Measurements from ENCODE around the gene SIN3A. TPM values are rescaled to one million over a fixed set of nuclear protein-coding genes. Genes with fewer than 3 reads are reported as not detected.
"Not testable (repeated sequence)": the region's sequence is repeated elsewhere in the genome, so short reads cannot be mapped to it uniquely, and the experiment has no call there.

Gene SIN3A
- total RNA-seq, 1 experiment from 2014 or later: 107 TPM

DNA sequence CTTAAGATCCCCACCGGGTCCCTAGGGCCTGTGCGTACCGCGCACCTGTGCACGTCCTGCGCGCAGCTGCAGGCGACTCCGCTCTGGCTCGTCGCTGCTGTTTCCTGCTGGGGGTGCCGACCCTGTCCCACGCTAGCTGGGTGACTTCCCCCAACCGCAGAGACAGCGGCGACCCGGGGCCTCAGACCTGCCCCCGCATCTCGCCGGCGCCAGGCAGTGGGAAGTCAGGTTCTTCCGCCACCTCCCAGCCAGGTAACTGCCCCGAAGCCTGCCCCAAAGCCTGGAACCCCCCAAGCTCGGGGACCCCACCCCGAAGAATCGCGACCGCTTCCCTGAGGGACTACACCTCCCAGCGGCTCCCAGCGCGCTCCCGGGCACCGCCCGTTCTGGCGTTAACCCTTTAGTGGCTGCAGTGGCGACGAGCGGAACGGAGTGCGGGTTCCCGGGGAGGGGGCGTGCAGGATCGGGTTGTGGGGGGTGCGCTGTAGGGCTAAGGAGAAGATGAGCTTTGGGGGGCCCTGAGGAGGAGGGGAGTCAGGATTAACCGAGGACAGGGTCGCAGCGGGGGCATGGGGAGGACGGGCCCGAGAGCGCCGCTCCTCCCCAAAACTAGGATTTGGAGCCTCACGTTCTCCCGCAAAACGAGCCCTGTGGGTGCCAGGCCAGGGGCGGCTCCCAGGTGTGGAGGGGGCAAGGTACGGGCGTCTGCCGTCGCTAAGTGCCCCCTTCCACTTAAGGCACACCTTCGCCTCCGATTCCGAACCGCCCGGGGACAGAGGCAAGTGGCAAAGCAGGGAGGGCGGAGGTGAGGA is 104.1 kb downstream of the SIN3A start:
- DNase-seq (ENCODE audit: low read depth, low spot score): no peak
- peak overlapping the region; percentile 48 for H3K27ac ChIP-seq (ENCODE audit: low read length)
- H3K9me3 ChIP-seq (ENCODE audit: control insufficient read depth, insufficient read depth, low read depth, low read length): no peaks in the 10 kb centered on the region
- peak; percentile 66 for ATAC-seq
- peak overlapping the region; percentile 52 to 67 for H3K4me3 ChIP-seq (ENCODE audit: low read depth in 2 of 2, low read length in 2 of 2)
- ChIA-PET CTCF (interaction anchor here (0.6 to 0.7 kb wide), 2 partner anchors 105 to 317 kb away, joined by 3 to 4 read pairs; no protein-coding TSS in a partner anchor), POLR2A (interaction anchor here (0.6 kb wide), 1 partner anchor 88 kb away, joined by 3 read pairs; no protein-coding TSS in a partner anchor)
- H3K4me1 ChIP-seq (ENCODE audit: control insufficient read depth, insufficient read depth, low read length): no peaks in the 10 kb centered on the region
- TF ChIP-seq, protein P1, sequence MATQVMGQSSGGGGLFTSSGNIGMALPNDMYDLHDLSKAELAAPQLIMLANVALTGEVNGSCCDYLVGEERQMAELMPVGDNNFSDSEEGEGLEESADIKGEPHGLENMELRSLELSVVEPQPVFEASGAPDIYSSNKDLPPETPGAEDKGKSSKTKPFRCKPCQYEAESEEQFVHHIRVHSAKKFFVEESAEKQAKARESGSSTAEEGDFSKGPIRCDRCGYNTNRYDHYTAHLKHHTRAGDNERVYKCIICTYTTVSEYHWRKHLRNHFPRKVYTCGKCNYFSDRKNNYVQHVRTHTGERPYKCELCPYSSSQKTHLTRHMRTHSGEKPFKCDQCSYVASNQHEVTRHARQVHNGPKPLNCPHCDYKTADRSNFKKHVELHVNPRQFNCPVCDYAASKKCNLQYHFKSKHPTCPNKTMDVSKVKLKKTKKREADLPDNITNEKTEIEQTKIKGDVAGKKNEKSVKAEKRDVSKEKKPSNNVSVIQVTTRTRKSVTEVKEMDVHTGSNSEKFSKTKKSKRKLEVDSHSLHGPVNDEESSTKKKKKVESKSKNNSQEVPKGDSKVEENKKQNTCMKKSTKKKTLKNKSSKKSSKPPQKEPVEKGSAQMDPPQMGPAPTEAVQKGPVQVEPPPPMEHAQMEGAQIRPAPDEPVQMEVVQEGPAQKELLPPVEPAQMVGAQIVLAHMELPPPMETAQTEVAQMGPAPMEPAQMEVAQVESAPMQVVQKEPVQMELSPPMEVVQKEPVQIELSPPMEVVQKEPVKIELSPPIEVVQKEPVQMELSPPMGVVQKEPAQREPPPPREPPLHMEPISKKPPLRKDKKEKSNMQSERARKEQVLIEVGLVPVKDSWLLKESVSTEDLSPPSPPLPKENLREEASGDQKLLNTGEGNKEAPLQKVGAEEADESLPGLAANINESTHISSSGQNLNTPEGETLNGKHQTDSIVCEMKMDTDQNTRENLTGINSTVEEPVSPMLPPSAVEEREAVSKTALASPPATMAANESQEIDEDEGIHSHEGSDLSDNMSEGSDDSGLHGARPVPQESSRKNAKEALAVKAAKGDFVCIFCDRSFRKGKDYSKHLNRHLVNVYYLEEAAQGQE (IDR thresholded peaks at IDR 0.05; ENCODE audit: insufficient read depth in 1 of 2, low read depth in 2 of 2, low read length in 1 of 2): no peak
- no peak for TF ChIP-seq POLR2AphosphoS5 (IDR thresholded peaks at IDR 0.05; ENCODE audit: low read depth, low read length)
- H3K27me3 ChIP-seq (ENCODE audit: control insufficient read depth, insufficient read depth, low read length): no peaks in the 10 kb centered on the region
- intact Hi-C loops (cut with micrococcal nuclease; ENCODE audit: unreplicated experiment) (no loop called here), in situ Hi-C loops (cut with HindIII; ENCODE audit: low pct_unique_long_range_greater_than_20kb, low sequenced_read_pairs) (no loop called here)
- H3K36me3 ChIP-seq (ENCODE audit: control insufficient read depth, insufficient read depth, low read length): no peaks in the 10 kb centered on the region
- BruUV-seq (replicated peaks): no TSS peak

DNA sequence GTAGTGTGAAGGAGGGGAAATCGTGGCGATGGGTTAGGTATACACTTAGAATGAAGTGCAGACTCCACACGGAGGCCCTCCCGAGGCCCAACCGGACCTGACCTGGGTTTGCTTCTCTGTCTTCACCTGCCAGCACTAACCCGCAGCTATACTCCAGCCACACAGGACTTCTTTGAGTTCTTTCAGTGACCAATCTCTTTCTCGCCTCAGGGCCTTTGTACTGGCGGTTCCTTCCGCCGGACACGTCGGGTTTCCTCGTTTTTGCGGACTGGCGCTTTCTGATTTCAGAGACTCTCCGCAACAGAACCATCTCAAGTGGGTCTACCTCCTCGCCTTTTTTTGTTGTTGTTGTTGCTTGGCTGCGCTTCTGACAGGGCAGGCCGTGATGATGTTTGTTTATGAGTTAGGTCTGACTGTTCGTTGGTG is 104.7 kb downstream of the SIN3A start, which contains the start of gene NEIL1:
Gene NEIL1, plus strand, starts transcription at position 244 of the 426 bp plus-strand sequence. CDS start 1,867 bp downstream, outside the sequence.
- no peak for ATAC-seq

DNA sequence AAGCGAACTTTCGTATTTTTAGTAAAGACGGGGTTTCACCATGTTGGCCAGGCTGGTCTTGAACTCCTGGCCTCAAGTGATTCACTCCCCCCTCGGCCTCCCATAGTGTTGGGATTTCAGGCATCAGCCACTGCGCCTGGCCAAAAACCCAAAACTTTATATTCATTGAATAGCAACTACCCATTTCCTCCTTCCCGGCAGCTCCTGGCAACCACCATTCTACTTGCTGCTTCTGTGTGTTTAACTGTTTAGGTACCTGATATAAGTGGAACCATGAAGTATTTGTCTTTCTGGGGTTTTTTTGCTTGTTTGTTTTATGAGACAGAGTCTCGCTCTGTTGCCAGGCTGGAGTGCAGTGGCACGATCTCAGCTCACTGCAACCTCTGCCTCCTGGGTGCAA is 107.5 kb downstream of the SIN3A start:
- POLR2A ChIA-PET; H3K27ac ChIP-seq (ENCODE audit: low read length); H3K9me3 ChIP-seq (ENCODE audit: control insufficient read depth, insufficient read depth, low read depth, low read length); in situ Hi-C loops (cut with HindIII; ENCODE audit: low pct_unique_long_range_greater_than_20kb, low sequenced_read_pairs); intact Hi-C loops (cut with micrococcal nuclease; ENCODE audit: unreplicated experiment); H3K27me3 ChIP-seq (ENCODE audit: control insufficient read depth, insufficient read depth, low read length); DNase-seq (ENCODE audit: low read depth, low spot score); H3K4me3 ChIP-seq (ENCODE audit: low read depth in 2 of 2, low read length in 2 of 2); H3K4me1 ChIP-seq (ENCODE audit: control insufficient read depth, insufficient read depth, low read length); H3K36me3 ChIP-seq (ENCODE audit: control insufficient read depth, insufficient read depth, low read length); BruUV-seq (replicated peaks); ATAC-seq: not testable (repeated sequence)
- CTCF ChIA-PET: interaction anchor here (0.5 kb wide), 1 partner anchor 335 kb away, joined by 3 read pairs; no protein-coding TSS in a partner anchor

More for the DNA sequence above, 104.7 kb downstream of the SIN3A start, which contains the start of gene NEIL1:
- ChIA-PET CTCF (interaction anchor here (0.6 to 0.7 kb wide), 2 partner anchors 105 to 316 kb away, joined by 3 to 4 read pairs; no protein-coding TSS in a partner anchor), POLR2A (interaction anchor here (0.6 kb wide), 1 partner anchor 89 kb away, joined by 3 read pairs; no protein-coding TSS in a partner anchor)
- no peaks in the 10 kb centered on the region for H3K9me3 ChIP-seq (ENCODE audit: control insufficient read depth, insufficient read depth, low read depth, low read length)
- BruUV-seq (replicated peaks): no TSS peak
- intact Hi-C loops (cut with micrococcal nuclease; ENCODE audit: unreplicated experiment) (no loop called here), in situ Hi-C loops (cut with HindIII; ENCODE audit: low pct_unique_long_range_greater_than_20kb, low sequenced_read_pairs) (no loop called here)
- H3K27ac ChIP-seq (ENCODE audit: low read length): peak within 1 kb of the TSS; percentile 48
- H3K27me3 ChIP-seq (ENCODE audit: control insufficient read depth, insufficient read depth, low read length): no peaks in the 10 kb centered on the region
- no peak for TF ChIP-seq SIN3A (IDR thresholded peaks at IDR 0.05; ENCODE audit: borderline replicate concordance, insufficient read depth, low read depth, low read length)
- TF ChIP-seq, protein P2, sequence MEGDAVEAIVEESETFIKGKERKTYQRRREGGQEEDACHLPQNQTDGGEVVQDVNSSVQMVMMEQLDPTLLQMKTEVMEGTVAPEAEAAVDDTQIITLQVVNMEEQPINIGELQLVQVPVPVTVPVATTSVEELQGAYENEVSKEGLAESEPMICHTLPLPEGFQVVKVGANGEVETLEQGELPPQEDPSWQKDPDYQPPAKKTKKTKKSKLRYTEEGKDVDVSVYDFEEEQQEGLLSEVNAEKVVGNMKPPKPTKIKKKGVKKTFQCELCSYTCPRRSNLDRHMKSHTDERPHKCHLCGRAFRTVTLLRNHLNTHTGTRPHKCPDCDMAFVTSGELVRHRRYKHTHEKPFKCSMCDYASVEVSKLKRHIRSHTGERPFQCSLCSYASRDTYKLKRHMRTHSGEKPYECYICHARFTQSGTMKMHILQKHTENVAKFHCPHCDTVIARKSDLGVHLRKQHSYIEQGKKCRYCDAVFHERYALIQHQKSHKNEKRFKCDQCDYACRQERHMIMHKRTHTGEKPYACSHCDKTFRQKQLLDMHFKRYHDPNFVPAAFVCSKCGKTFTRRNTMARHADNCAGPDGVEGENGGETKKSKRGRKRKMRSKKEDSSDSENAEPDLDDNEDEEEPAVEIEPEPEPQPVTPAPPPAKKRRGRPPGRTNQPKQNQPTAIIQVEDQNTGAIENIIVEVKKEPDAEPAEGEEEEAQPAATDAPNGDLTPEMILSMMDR (IDR thresholded peaks at IDR 0.05): no peak
- TF ChIP-seq, protein P1 (IDR thresholded peaks at IDR 0.05; ENCODE audit: insufficient read depth in 1 of 2, low read depth in 2 of 2, low read length in 1 of 2): no peak
- peak within 1 kb of the TSS; percentile 52 to 67 for H3K4me3 ChIP-seq (ENCODE audit: low read depth in 2 of 2, low read length in 2 of 2)
- no peaks in the 10 kb centered on the region for H3K4me1 ChIP-seq (ENCODE audit: control insufficient read depth, insufficient read depth, low read length)
- DNase-seq (ENCODE audit: low read depth, low spot score): no peak
- H3K36me3 ChIP-seq (ENCODE audit: control insufficient read depth, insufficient read depth, low read length): no peaks in the 10 kb centered on the region

All from Panc1 (cell line).